Measurements from ENCODE around the gene PAX9. TPM values are rescaled to one million over a fixed set of nuclear protein-coding genes. Genes with fewer than 3 reads are reported as not detected.

PAX9 gene
- total RNA-seq, 1 donor, result not detected

DNA sequence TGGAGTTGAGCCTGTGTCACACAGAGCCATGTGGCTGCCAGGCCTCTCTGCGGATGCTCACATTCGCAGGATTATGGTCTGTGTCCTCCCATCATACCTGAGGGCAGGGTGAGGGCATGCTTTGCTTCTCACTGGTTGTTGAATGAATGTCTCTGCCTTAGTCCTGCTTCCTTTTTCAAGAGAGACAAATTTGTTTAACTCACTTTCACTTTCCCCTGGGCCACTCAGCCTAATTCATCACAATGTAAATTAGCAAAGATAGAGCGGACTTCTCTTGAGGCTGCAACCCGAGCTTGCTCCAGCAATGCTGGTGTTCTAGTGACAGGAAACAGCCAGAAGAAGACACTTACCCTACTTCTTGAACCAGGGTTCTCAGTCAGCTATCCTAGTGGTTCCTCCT is 35.5 kb upstream of the PAX9 start:
- H3K4me3 ChIP-seq (ENCODE audit: low read depth, low read length), result no peak overlapping the region
- TF ChIP-seq, protein P1, sequence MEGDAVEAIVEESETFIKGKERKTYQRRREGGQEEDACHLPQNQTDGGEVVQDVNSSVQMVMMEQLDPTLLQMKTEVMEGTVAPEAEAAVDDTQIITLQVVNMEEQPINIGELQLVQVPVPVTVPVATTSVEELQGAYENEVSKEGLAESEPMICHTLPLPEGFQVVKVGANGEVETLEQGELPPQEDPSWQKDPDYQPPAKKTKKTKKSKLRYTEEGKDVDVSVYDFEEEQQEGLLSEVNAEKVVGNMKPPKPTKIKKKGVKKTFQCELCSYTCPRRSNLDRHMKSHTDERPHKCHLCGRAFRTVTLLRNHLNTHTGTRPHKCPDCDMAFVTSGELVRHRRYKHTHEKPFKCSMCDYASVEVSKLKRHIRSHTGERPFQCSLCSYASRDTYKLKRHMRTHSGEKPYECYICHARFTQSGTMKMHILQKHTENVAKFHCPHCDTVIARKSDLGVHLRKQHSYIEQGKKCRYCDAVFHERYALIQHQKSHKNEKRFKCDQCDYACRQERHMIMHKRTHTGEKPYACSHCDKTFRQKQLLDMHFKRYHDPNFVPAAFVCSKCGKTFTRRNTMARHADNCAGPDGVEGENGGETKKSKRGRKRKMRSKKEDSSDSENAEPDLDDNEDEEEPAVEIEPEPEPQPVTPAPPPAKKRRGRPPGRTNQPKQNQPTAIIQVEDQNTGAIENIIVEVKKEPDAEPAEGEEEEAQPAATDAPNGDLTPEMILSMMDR (IDR thresholded peaks at IDR 0.05; ENCODE audit: insufficient read depth, low read depth, low read length), result no peak
- no peak for DNase-seq (ENCODE audit: low read depth)

GRCh38 chr14:36627981-36628380 is 33.7 kb upstream of the PAX9 start:
- H3K4me3 ChIP-seq (ENCODE audit: low read depth, low read length), result no peak overlapping the region
- no peak for DNase-seq (ENCODE audit: low read depth)
- TF ChIP-seq, protein P1 (IDR thresholded peaks at IDR 0.05; ENCODE audit: insufficient read depth, low read depth, low read length), result no peak

DNA sequence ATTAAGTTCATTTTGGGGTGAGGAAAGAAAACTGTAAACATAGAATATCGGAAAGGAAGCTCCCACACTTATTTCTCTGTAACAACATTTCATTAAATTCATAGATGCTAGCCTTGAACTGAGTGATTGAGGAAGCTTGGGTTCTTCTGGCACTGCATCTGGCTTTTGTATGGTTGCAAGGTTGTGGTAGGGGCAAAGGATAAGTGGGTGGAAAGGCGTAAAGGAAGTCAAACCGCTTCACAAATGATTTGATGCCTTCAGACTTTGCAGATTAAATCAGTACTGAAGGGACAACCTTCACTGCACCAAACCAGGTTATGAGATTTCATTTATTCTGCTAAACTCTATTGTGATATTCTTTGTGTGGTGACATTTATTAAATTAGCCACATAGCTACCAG is 28.1 kb upstream of the PAX9 start:
- TF ChIP-seq, protein P1 (IDR thresholded peaks at IDR 0.05; ENCODE audit: insufficient read depth, low read depth, low read length), result no peak
- H3K4me3 ChIP-seq (ENCODE audit: low read depth, low read length), result no peak overlapping the region
- no peak for DNase-seq (ENCODE audit: low read depth)

DNA sequence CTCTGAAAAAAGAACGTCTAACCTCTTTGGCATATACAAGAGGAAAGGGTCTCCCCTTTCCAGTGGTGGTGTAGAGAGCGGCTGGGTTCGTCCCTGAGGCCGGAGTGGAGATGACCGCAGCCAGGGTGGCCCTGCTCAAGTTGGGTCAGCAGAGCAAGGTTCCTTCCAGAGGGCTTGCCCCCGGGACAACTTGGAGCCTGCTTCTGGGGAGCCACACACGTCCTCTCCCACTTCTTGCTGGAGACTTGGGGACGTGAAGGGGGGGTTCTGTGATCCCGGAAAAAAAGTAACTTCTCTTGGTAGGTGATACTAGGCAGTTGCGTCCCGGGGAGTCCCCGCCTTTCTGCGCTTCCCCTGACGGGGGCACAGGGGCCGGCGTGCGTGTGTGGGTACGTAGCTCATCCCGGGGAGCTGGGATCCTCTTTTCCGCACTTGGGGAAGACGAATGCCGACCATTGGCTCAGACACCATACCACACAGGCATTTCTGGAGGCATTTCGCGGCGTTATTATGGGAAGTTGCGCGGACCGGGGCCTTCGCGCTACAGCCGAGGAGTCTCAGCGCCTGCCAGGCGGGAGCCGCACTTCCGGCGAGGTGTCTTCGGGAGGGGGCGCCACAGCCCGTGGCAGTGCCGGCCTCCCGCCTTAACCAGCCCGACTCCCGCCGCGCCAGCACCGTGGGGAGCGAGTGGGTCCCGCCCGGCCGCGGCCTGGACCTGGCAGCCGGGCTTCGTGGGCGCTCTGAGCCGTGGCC is 14.8 kb upstream of the PAX9 start:
- TF ChIP-seq, protein P1 (IDR thresholded peaks at IDR 0.05; ENCODE audit: insufficient read depth, low read depth, low read length), result no peak
- H3K4me3 ChIP-seq (ENCODE audit: low read depth, low read length), result no peak overlapping the region
- DNase-seq (ENCODE audit: low read depth), result no peak

GRCh38 chr14:36647417-36647823 is 14.2 kb upstream of the PAX9 start:
- DNase-seq (ENCODE audit: low read depth), result no peak
- TF ChIP-seq, protein P1 (IDR thresholded peaks at IDR 0.05; ENCODE audit: insufficient read depth, low read depth, low read length), result no peak
- H3K4me3 ChIP-seq (ENCODE audit: low read depth, low read length), result no peak overlapping the region

DNA sequence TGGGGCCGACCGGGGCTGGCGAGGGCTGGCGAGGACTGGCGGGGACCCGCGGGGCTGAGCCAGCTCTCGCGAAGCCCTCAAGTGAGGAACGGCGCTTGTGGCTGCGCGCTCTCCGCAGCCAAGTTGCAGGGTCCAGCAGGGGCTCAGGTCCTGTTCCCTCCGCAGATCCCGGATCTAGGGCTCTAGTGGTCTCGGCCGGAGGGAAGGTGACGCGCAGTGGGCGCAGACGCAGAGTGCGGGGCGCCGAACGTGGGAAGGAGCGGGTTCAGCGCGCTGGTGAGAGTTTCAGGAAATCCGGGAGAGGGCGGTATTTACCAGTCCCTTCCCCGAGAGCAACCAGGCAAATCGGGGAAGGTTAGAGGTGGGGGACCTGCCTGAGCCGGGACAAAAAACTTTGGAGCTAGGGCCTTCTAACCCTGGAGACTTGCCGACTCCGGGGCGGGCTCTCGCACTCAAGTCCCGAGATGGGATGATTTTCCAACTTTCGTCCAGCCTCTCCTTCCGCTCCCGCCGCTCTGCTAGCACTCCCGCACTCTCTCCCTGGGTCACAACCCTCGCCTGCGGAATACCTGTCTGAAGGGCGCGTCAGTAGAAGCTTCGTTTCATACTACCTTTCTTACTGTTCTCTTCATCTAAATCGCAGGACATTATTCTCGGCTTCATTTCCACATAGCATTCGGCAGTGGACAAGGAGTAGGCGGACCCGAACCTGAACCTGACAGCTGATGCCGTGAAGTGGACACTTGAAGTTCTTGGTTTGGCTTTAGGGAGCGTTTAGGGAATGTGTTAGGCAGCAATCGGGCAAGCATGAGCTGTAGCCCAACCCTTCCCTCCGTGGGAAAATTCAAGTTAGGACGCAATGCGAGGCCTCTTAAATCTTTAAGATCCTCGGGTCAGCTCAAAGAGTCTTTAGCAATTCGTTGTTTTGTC is 13.6 kb upstream of the PAX9 start:
- H3K4me3 ChIP-seq (ENCODE audit: low read depth, low read length), result peak overlapping the region; percentile 27
- DNase-seq (ENCODE audit: low read depth), result peak; percentile 17
- TF ChIP-seq, protein P1 (IDR thresholded peaks at IDR 0.05; ENCODE audit: insufficient read depth, low read depth, low read length), result peak; percentile 35

All from fibroblast of villous mesenchyme (primary cell).